GM18498 (cell line): ENCODE measurements around the gene ARL4C.
"Not testable (repeated sequence)": the region's sequence is repeated elsewhere in the genome, so short reads cannot be mapped to it uniquely, and the experiment has no call there.

Source experiments
- ATAC-seq: cut with Tn5 transposase; IDR thresholded peaks from one replicate; pipeline ENCODE4 v1.9.1; 2021; ENCODE audit warnings: mild to moderate bottlenecking, moderate library complexity; ENCODE audit not compliant: unreplicated experiment

ARL4C gene

GRCh38 chr2:234478121-234478858, 18.6 kb downstream of the ARL4C start:
- no peak for ATAC-seq

DNA sequence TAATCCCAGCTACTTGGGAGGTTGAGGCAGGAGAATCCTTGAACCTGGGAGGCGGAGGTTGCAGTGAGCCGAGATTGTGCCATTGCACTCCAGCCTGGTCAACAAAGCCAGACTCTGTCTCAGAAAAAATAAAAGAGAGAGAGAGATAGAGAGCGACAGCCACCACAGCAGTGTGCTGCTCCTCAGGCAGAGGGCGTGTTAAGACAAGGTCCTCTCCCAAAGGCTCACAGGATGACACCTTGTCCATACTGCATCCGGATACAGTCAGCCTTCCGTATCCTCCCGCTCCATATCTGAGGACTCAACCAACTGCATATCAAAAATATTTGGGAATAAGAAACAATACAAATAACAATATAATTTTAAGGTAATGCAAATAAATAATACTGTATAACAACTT, 20.1 kb downstream of the ARL4C start:
- ATAC-seq: no peak

DNA sequence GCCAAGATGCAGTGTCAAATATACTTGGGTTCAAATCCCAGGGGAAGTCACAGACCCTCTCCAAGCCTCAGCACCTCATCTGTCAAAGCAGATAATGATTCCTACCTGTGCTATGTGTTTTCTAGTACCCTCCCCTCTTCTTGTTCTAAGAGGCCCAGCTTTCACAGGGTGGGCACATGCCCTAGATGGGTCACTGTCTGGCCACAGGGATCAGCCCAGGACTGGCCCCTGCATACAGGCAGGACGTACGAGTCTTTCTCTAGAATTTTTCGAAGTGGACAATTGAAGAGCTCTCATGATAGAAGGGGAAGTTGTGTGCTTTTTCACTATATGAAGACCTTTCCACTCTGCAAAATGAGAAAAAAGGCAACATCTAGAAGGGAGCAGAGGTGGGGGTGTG, 22.2 kb downstream of the ARL4C start:
- ATAC-seq: no peak

DNA sequence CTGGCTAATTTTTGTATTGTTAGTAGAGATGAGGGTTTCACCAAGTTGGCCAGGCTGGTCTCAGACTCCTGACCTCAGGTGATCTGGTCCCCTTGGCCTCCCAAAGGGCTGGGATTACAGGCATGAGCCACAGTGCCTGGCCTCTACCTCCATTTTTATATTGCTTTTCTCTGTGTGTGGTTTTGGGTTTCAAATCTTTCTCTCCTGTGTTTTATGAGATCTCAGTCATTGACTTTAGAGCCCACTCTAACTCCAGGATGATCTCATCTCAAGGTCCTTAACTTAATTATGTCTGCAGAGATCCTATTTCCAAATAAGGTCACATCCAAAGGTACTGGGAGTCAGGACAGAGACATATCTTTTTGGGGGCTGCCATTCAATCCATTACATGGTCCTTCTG, 24.7 kb downstream of the ARL4C start:
- ATAC-seq: no peak

DNA sequence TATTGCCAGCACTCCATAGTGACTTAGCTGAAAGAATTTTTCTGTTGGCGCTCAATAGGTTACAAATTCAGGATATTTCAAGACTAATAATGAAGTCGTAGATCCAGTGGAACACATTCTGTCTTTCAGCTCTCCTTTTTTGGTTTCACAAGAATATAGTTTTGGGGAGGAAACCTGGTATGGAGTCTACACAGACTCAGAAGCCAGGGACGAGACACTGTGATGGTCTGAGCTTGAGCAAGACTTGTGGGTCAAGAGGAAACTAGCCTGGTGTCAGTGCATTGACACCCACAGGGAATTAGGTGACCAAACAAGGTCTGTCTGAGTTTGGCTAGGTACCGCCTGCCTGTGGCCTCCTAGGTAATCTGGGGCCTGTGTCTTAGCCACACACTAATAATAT, 26.9 kb downstream of the ARL4C start:
- no peak for ATAC-seq

DNA sequence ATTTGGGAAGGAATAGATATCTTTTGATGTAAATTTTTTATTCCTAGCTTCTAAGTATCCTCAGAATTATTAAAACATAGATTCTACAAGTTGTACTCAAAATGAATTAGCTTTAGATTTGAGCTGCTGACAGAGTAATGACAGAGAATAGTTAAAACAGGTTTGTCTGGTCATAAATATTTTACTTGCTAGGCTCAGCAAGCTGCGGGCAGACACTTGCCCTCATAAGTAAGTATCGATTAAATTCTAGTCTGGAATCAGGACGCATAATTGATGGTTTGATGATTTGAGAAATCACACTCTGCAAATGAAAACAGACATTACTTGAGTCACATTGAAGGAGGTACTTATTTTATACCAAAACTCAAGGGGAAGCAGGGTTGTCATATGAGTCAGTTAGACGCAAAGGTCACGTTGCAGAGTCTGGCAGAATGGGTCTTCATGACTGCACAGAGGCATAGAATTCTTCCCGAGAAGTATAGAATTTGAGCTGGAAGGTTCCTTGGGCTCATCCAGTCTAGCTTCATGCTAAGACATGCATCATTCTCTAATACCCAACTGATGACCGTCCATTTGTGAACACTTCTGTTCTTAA, 27.5 kb downstream of the ARL4C start:
- ATAC-seq: no peak

GRCh38 chr2:234468503-234468902, 28.4 kb downstream of the ARL4C start:
- ATAC-seq: no peak

DNA sequence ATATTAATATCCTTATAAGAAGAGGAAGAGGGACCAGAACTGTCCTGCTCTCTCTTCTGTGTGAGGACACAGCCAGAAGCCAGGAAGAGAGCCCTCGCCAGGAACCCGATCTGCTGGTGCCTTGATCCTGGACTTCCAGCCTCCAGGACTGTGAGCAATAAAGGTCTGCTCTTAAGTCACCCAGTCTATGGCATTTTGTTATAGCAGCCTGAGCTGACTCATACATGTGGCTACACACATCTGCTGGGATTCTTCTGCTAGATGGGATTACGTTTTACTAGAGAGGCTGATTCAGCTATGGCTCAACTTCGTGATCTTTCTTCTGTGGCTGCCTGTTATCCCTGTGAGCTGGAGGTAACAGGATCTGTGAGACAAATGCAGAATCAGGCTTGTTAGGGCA, 29.6 kb downstream of the ARL4C start:
- ATAC-seq: no peak

DNA sequence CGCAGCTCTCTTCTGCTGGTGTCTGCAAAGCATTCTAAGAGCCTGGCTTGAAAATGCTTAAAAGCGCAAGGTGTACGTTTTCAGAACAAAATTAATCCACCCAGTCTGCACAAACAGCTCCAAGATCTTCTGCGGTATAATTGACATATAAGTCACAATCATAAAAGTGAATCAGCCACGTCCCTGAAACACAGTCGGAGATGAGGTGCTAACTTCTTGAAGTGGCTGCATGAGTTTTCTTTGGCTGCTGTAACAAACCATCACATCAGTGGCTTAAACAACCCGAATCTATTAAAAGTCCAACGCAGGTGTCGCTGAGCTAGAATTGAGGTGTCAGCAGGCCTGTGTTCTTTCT, 32.6 kb downstream of the ARL4C start:
- ATAC-seq: no peak

DNA sequence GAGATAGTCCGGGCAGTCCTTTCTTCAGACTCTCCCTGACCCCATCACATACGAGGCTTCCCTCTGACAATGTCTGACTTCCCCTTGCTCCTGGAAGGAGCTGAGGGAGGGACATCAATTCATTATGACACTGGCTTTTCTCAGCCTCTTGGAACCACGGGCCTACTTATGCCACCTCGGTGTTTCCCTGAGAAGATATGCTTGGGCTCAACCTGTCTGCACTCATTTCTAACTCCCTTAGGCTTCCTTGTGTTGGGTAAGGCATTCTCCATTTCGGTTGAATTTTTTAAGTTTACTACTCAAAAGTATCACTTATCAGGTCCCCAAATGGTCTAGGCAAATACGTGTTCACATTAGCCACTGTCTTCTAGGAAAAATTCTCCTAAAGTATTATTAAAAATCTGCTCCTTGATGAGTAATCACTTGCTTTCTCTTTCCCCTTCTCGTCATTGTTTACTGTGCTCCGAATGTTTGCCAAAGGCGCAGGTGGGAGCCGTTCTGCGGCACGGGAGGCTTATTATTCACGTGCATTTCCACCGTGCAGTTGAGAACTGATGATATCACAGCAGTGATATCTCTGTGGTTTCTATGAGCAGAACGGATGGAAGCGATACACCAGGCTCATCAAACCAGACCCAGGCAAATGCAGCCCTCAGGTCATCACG, 33.1 kb downstream of the ARL4C start:
- no peak for ATAC-seq

- no peak for ATAC-seq
These were observed 34.5 kb downstream of the ARL4C start for GRCh38 chr2:234462218-234462992.

DNA sequence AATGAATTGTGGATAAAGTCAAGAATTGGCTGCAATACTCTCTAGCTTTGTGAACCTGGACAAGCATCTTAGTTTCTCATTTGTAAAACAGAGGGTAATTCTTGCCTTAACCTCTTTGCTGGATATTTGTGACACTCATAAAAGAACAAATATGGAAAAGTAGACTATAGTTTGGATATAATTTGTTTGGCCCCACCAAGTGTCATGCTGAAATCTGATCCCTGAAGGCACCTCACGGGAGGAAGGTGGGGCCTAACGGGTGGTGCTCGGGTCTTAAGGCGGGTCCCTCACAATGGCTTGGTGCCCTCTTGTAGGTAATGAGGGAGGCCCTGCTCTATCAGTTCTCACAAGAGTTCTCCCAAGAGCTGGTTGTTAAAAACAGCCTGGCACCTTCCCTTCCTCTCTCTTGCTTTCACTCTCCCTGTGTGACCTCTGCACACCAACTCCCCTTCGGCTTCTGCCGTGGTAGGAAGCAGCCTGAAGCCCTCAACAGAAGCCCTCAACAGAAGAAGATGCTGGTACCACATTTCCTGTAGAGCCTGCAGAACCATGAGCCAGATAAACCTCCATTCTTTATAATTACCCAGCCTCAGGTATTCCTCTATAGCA, 37.4 kb downstream of the ARL4C start:
- ATAC-seq: no peak

DNA sequence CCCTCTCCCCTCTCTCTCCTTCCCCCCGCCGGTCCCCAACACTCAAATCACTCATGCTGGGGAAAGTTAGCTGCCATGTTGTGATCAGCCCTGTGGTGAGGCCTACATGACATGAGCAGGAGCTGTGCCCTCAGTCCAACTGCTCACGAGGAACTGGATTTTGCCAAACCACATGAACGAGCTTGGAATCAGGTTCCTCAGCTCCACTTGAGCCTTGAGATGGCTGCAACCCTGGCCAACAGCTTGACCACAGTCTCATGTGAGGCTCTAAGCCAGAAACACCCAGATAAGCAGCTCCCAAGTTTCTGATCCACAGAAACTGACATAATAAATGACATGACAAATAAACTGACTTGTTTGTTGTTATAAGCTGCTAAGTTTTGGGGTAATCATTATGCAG, 38.4 kb downstream of the ARL4C start:
- ATAC-seq: no peak

GRCh38 chr2:234457421-234457820, 39.5 kb downstream of the ARL4C start:
- ATAC-seq: no peak

DNA sequence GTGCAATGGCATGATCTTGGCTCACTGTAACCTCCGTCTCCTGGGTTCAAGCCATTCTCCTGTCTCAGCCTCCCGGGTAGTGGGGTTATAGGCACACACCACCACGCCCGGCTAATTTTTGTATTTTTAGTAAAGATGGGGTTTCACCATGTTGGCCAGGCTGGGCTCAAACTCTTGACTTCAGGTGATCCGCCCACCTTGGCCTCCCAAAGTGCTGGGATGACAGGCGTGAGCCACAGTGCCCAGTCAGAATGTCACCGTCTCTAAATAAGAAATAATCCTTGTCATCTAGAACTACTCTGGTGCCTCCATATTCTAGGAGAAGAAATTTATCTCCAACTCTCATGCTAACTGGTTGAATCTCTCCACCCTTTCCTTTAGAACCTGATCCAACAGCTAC, 41.6 kb downstream of the ARL4C start:
- ATAC-seq: not testable (repeated sequence)

DNA sequence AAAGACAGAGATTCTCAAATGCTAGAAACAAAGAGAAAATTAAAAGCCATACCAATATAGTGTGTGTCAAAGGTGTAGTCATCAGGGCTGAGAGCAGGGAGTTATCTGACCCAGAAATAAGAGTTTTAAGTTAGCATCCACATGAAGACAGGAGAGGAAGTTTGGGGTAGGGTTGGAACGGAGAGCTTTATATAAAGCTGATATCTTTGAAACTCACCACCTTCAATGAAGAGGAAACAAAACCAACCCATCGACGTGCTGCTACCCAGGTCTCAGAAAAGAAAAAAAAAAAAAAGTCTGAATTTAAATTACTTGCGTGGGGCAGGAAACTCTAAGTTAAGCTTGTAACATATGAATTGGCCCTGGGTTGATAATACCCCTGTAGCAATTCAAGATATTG, 42.4 kb downstream of the ARL4C start:
- no peak for ATAC-seq

DNA sequence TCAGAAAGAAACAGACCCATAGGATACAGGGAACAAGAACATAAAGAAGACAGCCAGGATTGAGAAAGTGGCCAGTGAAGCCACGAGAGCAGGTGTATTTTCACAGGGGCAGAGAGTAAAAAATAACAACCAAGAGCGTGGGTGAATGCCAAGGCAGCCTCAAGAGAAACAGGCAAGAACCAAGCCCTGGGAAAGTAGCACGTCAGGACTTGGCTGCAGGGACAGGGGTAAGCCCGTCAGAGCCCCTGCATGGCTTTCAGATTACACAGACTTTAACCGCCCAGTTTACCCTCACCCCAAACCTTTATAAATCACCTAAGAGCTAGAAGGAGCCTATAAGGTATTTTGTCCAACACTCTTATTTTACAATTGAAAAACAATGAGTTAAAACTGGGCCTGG, 43.7 kb downstream of the ARL4C start:
- no peak for ATAC-seq

- no peak for ATAC-seq
These were observed 44.8 kb downstream of the ARL4C start for GRCh38 chr2:234451852-234452625.

GRCh38 chr2:234451242-234451641, 45.6 kb downstream of the ARL4C start:
- ATAC-seq: no peak

DNA sequence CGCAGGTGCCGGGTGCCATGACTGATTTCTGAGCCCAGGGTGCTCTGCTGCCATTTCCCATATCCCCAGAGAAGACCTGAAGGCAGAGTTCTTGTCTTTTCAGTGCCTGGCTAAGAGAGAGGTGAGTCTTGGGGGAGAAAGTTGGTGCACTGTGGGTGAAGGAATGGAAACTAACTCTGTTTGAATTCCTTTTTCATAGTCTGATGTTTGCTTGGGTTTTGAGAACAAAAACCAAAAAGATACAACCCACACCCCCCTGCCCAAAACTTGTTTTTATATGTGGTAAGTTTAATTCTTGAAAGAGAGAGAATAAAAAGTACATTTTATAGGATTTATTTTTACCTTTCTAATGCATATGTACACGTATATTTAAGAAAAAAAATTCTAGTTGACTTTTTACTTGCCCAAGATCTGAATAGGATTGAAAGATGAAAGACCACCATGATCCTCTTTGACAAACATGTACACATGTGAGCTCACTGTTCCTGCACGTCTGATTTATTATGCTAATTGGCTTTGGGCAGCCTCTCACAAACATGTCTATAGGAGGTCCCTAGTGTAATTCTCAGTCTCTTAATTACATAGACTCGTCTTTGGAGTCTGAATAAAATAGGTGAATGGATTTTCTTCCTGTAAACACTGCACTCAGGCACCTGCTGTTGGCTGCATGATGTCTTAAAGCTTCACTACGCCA, 46.3 kb downstream of the ARL4C start:
- no peak for ATAC-seq
